G401 (cell line): Measurements from ENCODE around the gene GALNT15. TPM values are rescaled to one million over a fixed set of nuclear protein-coding genes. Genes with fewer than 3 reads are reported as not detected.

Experiments used
- DNase-seq: peaks from one replicate; pipeline ENCODE4 v3.0.0-alpha.2; 2015; ENCODE audit warnings: low spot score
- in situ Hi-C: cut with HindIII; loops from 2 replicates; pipeline ENCODE4 v1.10.0; 2016; ENCODE audit warnings: low sequenced_read_pairs, mixed read lengths
- total RNA-seq: library from RNA; depleted of rRNA; stranded (reverse); fragments of >200 nt; shearing (Covaris generic); gene quantifications from 2 replicates; pipeline ENCODE4 v1.2.3, GENCODE V29; 2014; rRNA removed

The GALNT15 gene
- total RNA-seq, 1 experiment from 2014 or later, result not detected

GRCh38 chr3:16264174-16264707 lies 89.8 kb downstream of the GALNT15 start:
- in situ Hi-C loops, result no loop called here
- DNase-seq, result no peak

DNA sequence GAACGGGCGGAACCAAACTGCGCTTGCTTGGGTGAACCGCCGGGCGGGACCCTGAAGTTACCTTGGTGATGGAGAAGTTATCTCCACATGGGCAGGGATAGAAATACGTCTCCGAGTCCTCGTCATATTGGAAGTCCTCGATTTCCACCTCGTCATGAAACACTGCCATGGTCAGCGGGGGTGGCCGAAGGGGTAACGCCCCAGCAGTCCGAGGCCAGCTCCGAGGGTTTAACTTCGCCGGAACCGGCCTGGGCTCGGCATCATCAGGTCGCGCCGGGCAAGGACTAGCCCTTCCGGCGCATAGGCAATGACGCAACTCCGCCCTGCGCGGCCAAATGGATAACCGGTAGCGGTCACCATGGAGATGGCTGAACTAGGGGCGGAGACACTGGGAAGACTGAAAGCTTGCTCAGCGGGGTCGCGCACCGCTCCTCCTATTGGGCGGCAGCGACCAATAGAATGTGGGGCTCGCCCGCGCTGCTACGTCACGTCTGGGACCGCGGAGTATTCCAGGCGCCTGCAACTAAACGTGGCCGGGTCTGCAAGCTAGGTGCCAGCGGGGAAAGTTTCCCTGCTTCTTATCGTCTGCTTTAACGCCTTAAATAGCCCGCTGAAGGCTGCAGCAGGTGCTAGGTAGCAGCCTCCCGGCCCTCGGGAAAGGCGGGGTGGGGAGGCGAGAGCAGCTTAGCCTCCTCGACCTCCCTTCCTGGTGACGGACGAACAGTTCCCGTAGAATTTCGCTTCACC lies 90.4 kb downstream of the GALNT15 start, which contains the start of the genes DPH3 and OXNAD1:
TSS of gene DPH3 (minus strand) at position 236 of the 747 bp plus-strand sequence. CDS start at position 169, 67 bp downstream.
TSS of gene OXNAD1 (plus strand) at position 505 of the 747 bp plus-strand sequence. CDS start 5,741 bp downstream, outside the sequence.
- in situ Hi-C loops, result no loop called here
- DNase-seq, result peak; percentile 99

- no peak for DNase-seq
- in situ Hi-C loops, result no loop called here
These were observed 90.9 kb downstream of the GALNT15 start for GRCh38 chr3:16265455-16265786.

DNA sequence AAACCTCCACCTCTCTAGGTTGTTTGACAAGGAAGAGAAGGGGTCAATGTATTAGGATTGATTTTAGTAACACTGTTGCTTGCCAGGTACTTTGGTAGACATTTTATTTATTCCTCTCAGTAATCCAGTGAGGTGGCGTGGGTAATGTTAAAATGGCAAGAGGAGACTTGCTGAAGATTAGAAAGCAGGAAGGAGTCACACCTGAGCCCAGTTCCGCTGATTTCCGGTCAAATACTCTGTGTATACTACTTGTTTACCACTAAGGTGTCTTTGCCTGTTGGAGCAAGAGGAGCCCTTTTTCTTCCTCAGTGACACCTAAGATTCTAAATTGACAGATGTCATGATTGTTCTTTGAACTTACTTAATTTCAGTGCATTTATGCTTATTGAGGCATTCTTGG lies 92.2 kb downstream of the GALNT15 start:
- in situ Hi-C loops, result no loop called here
- no peak for DNase-seq

DNA sequence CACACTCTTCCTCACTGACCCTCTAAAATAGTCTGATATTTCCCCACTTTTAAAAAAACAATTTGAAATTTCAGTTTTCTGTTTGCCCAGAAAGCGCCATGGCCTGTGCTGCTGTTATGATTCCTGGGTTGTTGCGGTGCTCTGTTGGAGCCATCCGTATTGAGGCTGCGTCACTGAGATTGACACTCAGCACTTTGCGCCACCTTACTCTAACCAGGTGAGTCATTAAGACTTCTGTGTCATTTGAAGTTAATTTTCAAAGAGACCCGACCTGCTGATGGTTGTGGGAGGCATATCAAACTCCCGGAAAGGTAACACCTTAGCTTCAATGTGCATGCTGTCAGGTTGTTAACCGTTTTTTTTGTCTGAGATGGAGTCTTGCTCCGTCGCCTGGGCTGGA lies 96.4 kb downstream of the GALNT15 start:
- in situ Hi-C loops, result no loop called here
- no peak for DNase-seq

- no peak for DNase-seq
- in situ Hi-C loops, result no loop called here
These were observed 98.1 kb downstream of the GALNT15 start for GRCh38 chr3:16272588-16272987.

GRCh38 chr3:16273867-16274266 lies 99.4 kb downstream of the GALNT15 start:
- no peak for DNase-seq
- in situ Hi-C loops, result no loop called here

DNA sequence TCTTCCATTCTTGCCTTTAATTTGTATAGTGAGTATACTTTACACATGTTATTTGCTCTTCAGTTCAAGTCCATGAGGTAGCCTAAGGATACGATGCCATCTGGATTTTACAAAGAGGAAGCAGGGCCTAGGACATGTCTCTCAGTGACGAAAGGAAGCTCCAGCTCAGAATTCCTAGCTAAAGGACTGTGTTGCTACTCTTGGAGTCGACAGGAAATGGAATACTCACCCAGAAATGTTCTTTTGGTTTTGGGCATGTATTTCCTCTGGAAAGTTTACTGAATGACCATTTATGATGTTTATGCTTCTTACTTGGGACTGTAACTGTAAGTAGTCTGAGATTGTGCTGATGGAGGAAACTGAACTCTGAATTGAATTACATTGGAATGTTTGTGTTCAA lies 103.0 kb downstream of the GALNT15 start:
- no peak for DNase-seq
- in situ Hi-C loops, result no loop called here

GRCh38 chr3:16279010-16279801 lies 104.7 kb downstream of the GALNT15 start:
- DNase-seq, result no peak
- in situ Hi-C loops, result no loop called here

GRCh38 chr3:16280671-16281070 lies 106.2 kb downstream of the GALNT15 start:
- no peak for DNase-seq
- in situ Hi-C loops, result no loop called here

Other genes with a start within 250 kb of the GALNT15 start
- 14.2 and 16.5 TPM in 2 replicates for gene DPH3, start 90.3 kb downstream of the GALNT15 start, total RNA-seq
- 10.8 and 14.8 TPM in 2 replicates for gene OXNAD1, start 90.5 kb downstream of the GALNT15 start, total RNA-seq